Endothelial cell of umbilical vein (primary cell): ENCODE results near the gene ZMIZ1. TPM values are rescaled to one million over a fixed set of nuclear protein-coding genes. Genes with fewer than 3 reads are reported as not detected.

Experiments used
- BruUV-seq: library from RNA; stranded (reverse); fragments of 400-500 nt; replicated peaks from 2 replicates; lab custom pipeline; 2021; lab: Mats Ljungman, UMichigan
- CTCF ChIA-PET: fragments of 300-600, 350-600 bp; sonication (Branson Sonifier 250); formaldehyde crosslinking; loops from one replicate; lab custom pipeline; 2021; ENCODE audit warnings: antibody characterized with exemption, inconsistent platforms; lab: Charles Lee
- POLR2A ChIA-PET: fragments of 300-600, 350-600 bp; sonication (Branson Sonifier 250); formaldehyde crosslinking; loops from one replicate; lab custom pipeline; 2021; ENCODE audit warnings: antibody characterized with exemption, inconsistent platforms; lab: Charles Lee
- DNase-seq: peaks from one replicate; pipeline ENCODE4 v3.0.0-alpha.2; 2011; ENCODE audit warnings: low read depth, low spot score
- FAIRE-seq: peaks from 2 replicates; lab custom pipeline; 2011; peaks lifted over from hg19 to GRCh38; lab: Jason Lieb, UNC
- H2AFZ ChIP-seq: 2 replicates; pipeline ENCODE4 v1.6.0; 2012; ENCODE audit warnings: low read depth, low read length, control low read depth, inconsistent platforms
- H3K27ac ChIP-seq: 2 replicates; pipeline ENCODE4 v1.5.1; 2011; ENCODE audit warnings: low read depth, mild to moderate bottlenecking, control low read depth, low read length, moderate library complexity; ENCODE audit not compliant: insufficient read depth
- H3K27me3 ChIP-seq, 2 experiments: 2 replicates each; pipeline versions ENCODE4 v1.6.0 to v1.6.1; 2011; ENCODE audit warnings: low read length in 2 of 2, mixed read lengths in 1 of 2; ENCODE audit not compliant: control insufficient read depth in 2 of 2, insufficient read depth in 2 of 2
- H3K36me3 ChIP-seq, 2 experiments: 2 replicates in 1 of 2; 3 replicates in 1 of 2; pipeline ENCODE4 v1.5.1; 2011; ENCODE audit warnings: low read length in 2 of 2, mild to moderate bottlenecking in 1 of 2, moderate library complexity in 1 of 2; ENCODE audit not compliant: control insufficient read depth in 2 of 2, insufficient read depth in 2 of 2; ENCODE audit errors: extremely low read depth in 1 of 2
- H3K4me1 ChIP-seq: 3 replicates; pipeline ENCODE4 v1.5.1; 2011; ENCODE audit warnings: mild to moderate bottlenecking, low read length; ENCODE audit not compliant: control insufficient read depth, insufficient read depth; ENCODE audit errors: extremely low read depth
- H3K4me2 ChIP-seq: 2 replicates; pipeline ENCODE4 v1.6.1; 2011; ENCODE audit warnings: low read length, control low read depth, mixed read lengths; ENCODE audit not compliant: insufficient read depth
- H3K4me3 ChIP-seq, 3 experiments: fragments of 200-600 bp in 1 of 3; sonication (generic), shearing (Covaris generic) in 1 of 3; replicated peaks in 1 of 3; 2 replicates each; pipeline ENCODE4 v1.5.1; 2011 to 2016; ENCODE audit warnings: control low read depth in 3 of 3, low read length in 3 of 3, mild to moderate bottlenecking in 2 of 3, inconsistent platforms in 1 of 3, low read depth in 1 of 3, moderate library complexity in 1 of 3; ENCODE audit not compliant: insufficient read depth in 1 of 3
- H3K79me2 ChIP-seq: 2 replicates; pipeline ENCODE4 v1.6.0; 2012; ENCODE audit warnings: low read length, inconsistent platforms; ENCODE audit not compliant: control insufficient read depth, insufficient read depth
- H3K9ac ChIP-seq: replicated peaks from 2 replicates; pipeline ENCODE3; 2011; ENCODE audit warnings: low read length, control low read depth; ENCODE audit not compliant: insufficient read depth; ENCODE audit errors: extremely low read depth
- H3K9me1 ChIP-seq: replicated peaks from 3 replicates; pipeline ENCODE4 v1.6.0; 2011; ENCODE audit warnings: mild to moderate bottlenecking, low read length; ENCODE audit not compliant: control insufficient read depth, insufficient read depth; ENCODE audit errors: extremely low read depth
- H3K9me3 ChIP-seq: replicated peaks from 2 replicates; pipeline ENCODE4 v1.5.1; 2012; ENCODE audit warnings: low read length, inconsistent platforms; ENCODE audit not compliant: control insufficient read depth, insufficient read depth
- H4K20me1 ChIP-seq: replicated peaks from 2 replicates; pipeline ENCODE3; 2011; ENCODE audit warnings: mild to moderate bottlenecking, low read length; ENCODE audit not compliant: control insufficient read depth, insufficient read depth; ENCODE audit errors: extremely low read depth
- EZH2 ChIP-seq: IDR thresholded peaks from 2 replicates; pipeline ENCODE4 v1.6.1; 2012; ENCODE audit warnings: borderline replicate concordance, low read depth, mild to moderate bottlenecking, moderate library complexity, low read length, inconsistent platforms; ENCODE audit not compliant: severe bottlenecking
- FOS ChIP-seq: IDR thresholded peaks from 2 replicates; pipeline ENCODE4 v1.6.1; 2011; ENCODE audit warnings: mild to moderate bottlenecking, low read length, moderate library complexity, borderline replicate concordance; ENCODE audit not compliant: insufficient read depth
- GATA2 ChIP-seq: IDR thresholded peaks from 2 replicates; pipeline ENCODE4 v1.7.0; 2011; ENCODE audit warnings: low read depth, mild to moderate bottlenecking, moderate library complexity, mixed read lengths, low read length; ENCODE audit not compliant: insufficient read length, insufficient read depth
- JUN ChIP-seq: IDR thresholded peaks from 2 replicates; pipeline ENCODE4 v1.6.1; 2011; ENCODE audit warnings: borderline replicate concordance, low read depth; ENCODE audit not compliant: insufficient read length, insufficient read depth
- MAX ChIP-seq: IDR thresholded peaks from 2 replicates; pipeline ENCODE4 v1.6.1; 2011; ENCODE audit not compliant: insufficient read depth, insufficient read length
- MYC ChIP-seq: IDR thresholded peaks from one replicate; pipeline ENCODE4 v1.6.1; 2011; ENCODE audit warnings: mild to moderate bottlenecking, low read depth, low read length
- POLR2A ChIP-seq: IDR thresholded peaks from 2 replicates; pipeline ENCODE4 v1.6.1; 2012; ENCODE audit warnings: low read depth, mild to moderate bottlenecking, control low read depth, low read length
- POLR2AphosphoS5 ChIP-seq: IDR thresholded peaks from 2 replicates; pipeline ENCODE4 v1.6.1; 2012; ENCODE audit warnings: low read depth, mild to moderate bottlenecking, control low read depth, low read length, moderate library complexity; ENCODE audit not compliant: insufficient read depth
- dilution Hi-C: fragments of 300-500 bp; cut with MboI; formaldehyde crosslinking; loops from one replicate; pipeline ENCODE4 v1.15.0; 2019; ENCODE audit warnings: low sequenced_read_pairs; ENCODE audit not compliant: extremely low pct_ligation_motif_present
- intact Hi-C: fragments of 100-400 bp; cut with micrococcal nuclease; formaldehyde crosslinking; loops from one replicate; pipeline ENCODE4 v1.10.0; 2022
- polyA plus RNA-seq, 4 experiments: library from polyadenylated mRNA; depleted of rRNA in 3 of 4; stranded (reverse) in 3 of 4; unstranded in 1 of 4; fragments of >200 nt; gene quantifications; 2 replicates each; pipeline versions ENCODE4 v1.2.1 to v1.2.3, GENCODE V29; 2011 to 2012; ENCODE audit warnings: missing spikeins in 1 of 4
- total RNA-seq: library from RNA; stranded (reverse); gene quantifications from 2 replicates; pipeline ENCODE4 v1.2.3, GENCODE V29; 2021
- TF ChIP-seq, protein P1 (sequence below), 2 donors: IDR thresholded peaks; 1 replicate in 1 of 2; 2 replicates in 1 of 2; pipeline ENCODE4 v1.5.1; 2011; ENCODE audit warnings: low read length in 2 of 2, mild to moderate bottlenecking in 2 of 2, moderate library complexity in 2 of 2, control low read depth in 1 of 2, inconsistent platforms in 1 of 2, low read depth in 1 of 2; ENCODE audit not compliant: insufficient read depth in 1 of 2; ENCODE audit errors: extremely low read depth in 1 of 2

The ZMIZ1 gene
- total and polyA plus RNA-seq, 2 donors (not counting 3 experiments of a cell fraction or from before 2014, with no cell fraction given): 12.5 to 46.7 TPM

- FAIRE-seq: no peak
- TF ChIP-seq GATA2 (no peak), MAX (no peak), EZH2 (no peak), FOS (no peak), POLR2AphosphoS5 (no peak), POLR2A (no peak), MYC (no peak), JUN (no peak)
- TF ChIP-seq, protein P1, sequence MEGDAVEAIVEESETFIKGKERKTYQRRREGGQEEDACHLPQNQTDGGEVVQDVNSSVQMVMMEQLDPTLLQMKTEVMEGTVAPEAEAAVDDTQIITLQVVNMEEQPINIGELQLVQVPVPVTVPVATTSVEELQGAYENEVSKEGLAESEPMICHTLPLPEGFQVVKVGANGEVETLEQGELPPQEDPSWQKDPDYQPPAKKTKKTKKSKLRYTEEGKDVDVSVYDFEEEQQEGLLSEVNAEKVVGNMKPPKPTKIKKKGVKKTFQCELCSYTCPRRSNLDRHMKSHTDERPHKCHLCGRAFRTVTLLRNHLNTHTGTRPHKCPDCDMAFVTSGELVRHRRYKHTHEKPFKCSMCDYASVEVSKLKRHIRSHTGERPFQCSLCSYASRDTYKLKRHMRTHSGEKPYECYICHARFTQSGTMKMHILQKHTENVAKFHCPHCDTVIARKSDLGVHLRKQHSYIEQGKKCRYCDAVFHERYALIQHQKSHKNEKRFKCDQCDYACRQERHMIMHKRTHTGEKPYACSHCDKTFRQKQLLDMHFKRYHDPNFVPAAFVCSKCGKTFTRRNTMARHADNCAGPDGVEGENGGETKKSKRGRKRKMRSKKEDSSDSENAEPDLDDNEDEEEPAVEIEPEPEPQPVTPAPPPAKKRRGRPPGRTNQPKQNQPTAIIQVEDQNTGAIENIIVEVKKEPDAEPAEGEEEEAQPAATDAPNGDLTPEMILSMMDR (IDR thresholded peaks at IDR 0.05; ENCODE audit: extremely low read depth in 1 of 2, insufficient read depth in 1 of 2, low read depth in 1 of 2, low read length in 2 of 2): no peak
- Histone ChIP-seq H3K4me1 (peaks cover 17% of the 10 kb centered on the region), H3K4me2 (no peak overlapping the region), H3K9ac (no peak overlapping the region), H2AFZ (no peak overlapping the region), H3K79me2 (no peaks in the 10 kb centered on the region), H3K36me3 (peaks cover 0 to 12% of the 10 kb centered on the region in 2 experiments), H3K4me3 (no peak overlapping the region), H3K27me3 (no peaks in the 10 kb centered on the region), H3K9me3 (no peaks in the 10 kb centered on the region), H3K27ac (no peak overlapping the region), H3K9me1 (no peaks in the 10 kb centered on the region), H4K20me1 (no peaks in the 10 kb centered on the region)
- intact Hi-C loops (no loop called here), dilution Hi-C loops (no loop called here)
- ChIA-PET POLR2A (no interaction called here), CTCF (interaction anchor here (0.7 to 1.4 kb wide), 2 partner anchors 9 to 1236 kb away, joined by 3 to 5 read pairs; no protein-coding TSS in a partner anchor)
- no TSS peak for BruUV-seq
- no peak for DNase-seq
Measured at GRCh38 chr10:79283616-79284015, 214.8 kb downstream of the ZMIZ1 start.
